ENCODE measurements around the gene SYP. TPM values are rescaled to one million over a fixed set of nuclear protein-coding genes. Genes with fewer than 3 reads are reported as not detected.
A peak's percentile ranks its signal among the peaks of the same experiment; 100 is the strongest.

The SYP gene
- total and polyA plus RNA-seq, 9 of the 15 experiments (the other 6 are each of a cell fraction or from before 2014, with no cell fraction given): 0.48 to 5.1 (median 2.6) TPM

DNA sequence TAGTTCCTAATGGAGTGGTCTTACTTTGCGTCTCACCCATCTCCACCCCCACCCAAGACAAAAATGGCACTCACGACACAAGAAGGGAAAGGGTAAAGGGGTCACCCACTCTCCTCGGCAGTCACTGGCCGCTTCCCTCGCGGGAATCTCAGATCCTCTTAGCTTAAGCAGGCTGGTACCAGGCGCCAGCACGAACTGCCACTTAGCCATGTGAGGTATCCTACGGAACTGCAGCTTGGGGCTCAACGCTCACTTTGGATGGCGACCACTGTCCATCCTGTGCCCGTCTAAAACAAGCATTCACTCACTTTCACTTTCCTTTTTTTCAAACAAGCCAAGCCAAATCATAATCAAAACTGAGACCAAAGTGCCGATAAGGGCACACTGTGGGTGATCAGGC lies 52.1 kb downstream of the SYP start:
- POLR2A ChIA-PET: interaction anchor here (0.8 kb wide), 1 partner anchor 12 kb away, joined by 3 read pairs; no protein-coding TSS in a partner anchor
- DNase-seq (ENCODE audit: extremely low read depth in 1 of 4, low spot score in 3 of 4) (peak in 2 of 4 experiments; percentile 16 to 41), FAIRE-seq (peak; percentile 70), ATAC-seq (peak; percentile 55)
- Histone ChIP-seq H3K9me3 (replicated peaks; ENCODE audit: control insufficient read depth, insufficient read depth, low read depth, low read length) (peaks cover 9% of the 10 kb centered on the region), H3K27ac (ENCODE audit: extremely low read depth, low read depth, low read length) (peak overlapping the region; percentile 98), H3K27me3 (ENCODE audit: control insufficient read depth in 2 of 2, insufficient read depth in 2 of 2, low read length in 2 of 2) (no peaks in the 10 kb centered on the region), H2AFZ (ENCODE audit: low read depth, low read length) (0 out of 2 replicates have a peak overlapping the region, but pooled peaks have one; percentile 14), H3K4me3 (peak overlapping the region; percentile 54), H3K4me2 (ENCODE audit: insufficient read depth, low read length) (peak overlapping the region; percentile 94), H3K36me3 (ENCODE audit: control insufficient read depth, insufficient read depth, low read length) (peaks cover 49% of the 10 kb centered on the region), H4K20me1 (replicated peaks; ENCODE audit: control insufficient read depth, insufficient read depth, low read length) (no peaks in the 10 kb centered on the region), H3K79me2 (ENCODE audit: control insufficient read depth, insufficient read depth, low read length) (peaks cover 78% of the 10 kb centered on the region), H3K9me1 (ENCODE audit: control insufficient read depth, insufficient read depth, low read length) (no peaks in the 10 kb centered on the region), H3K9ac (ENCODE audit: insufficient read depth in 1 of 2, low read depth in 2 of 2, low read length in 2 of 2) (peak overlapping the region; percentile 95 to 97), H3K4me1 (replicated peaks in 1 of 2; ENCODE audit: control insufficient read depth in 2 of 2, insufficient read depth in 2 of 2, low read length in 2 of 2) (peaks cover 5 to 9% of the 10 kb centered on the region in 2 experiments; a peak in 3 of 5 replicates)
- in situ Hi-C loops (cut with MboI) (no loop called here), intact Hi-C loops (cut with micrococcal nuclease) (loop anchor here (5.0 kb wide), 1 partner anchor 44 kb away; no protein-coding TSS in a partner anchor)
- CTCF ChIA-PET (ENCODE audit: low intra/inter-chr PET ratio): no interaction called here
- TF ChIP-seq EZH2 (IDR thresholded peaks at IDR 0.05; ENCODE audit: borderline replicate concordance, low read depth, low read length): no peak
- no peak for TF ChIP-seq THRAP3 (IDR thresholded peaks at IDR 0.05; ENCODE audit: borderline replicate concordance)
- peak; percentile 20; the same call in 1 of the 2 replicates for TF ChIP-seq RBFOX2 (IDR thresholded peaks at IDR 0.05; ENCODE audit: low read depth, low read length)
- TF ChIP-seq, protein P1, sequence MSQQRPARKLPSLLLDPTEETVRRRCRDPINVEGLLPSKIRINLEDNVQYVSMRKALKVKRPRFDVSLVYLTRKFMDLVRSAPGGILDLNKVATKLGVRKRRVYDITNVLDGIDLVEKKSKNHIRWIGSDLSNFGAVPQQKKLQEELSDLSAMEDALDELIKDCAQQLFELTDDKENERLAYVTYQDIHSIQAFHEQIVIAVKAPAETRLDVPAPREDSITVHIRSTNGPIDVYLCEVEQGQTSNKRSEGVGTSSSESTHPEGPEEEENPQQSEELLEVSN (IDR thresholded peaks at IDR 0.05; ENCODE audit: borderline replicate concordance in 1 of 2, extremely low read depth in 1 of 2, insufficient read depth in 1 of 2, insufficient read length in 1 of 2, low read depth in 1 of 2, low read length in 1 of 2, poor library complexity in 1 of 2, severe bottlenecking in 1 of 2): no peak
- 0 out of 2 replicates have a peak, but pooled peaks have one; percentile 43 for TF ChIP-seq RB1 (IDR thresholded peaks at IDR 0.05; ENCODE audit: low read depth)
- no TSS peak for BruUV-seq (replicated peaks)
- 0% methylated on average over 13 of the region's 13 CpGs for WGBS (ENCODE audit: insufficient coverage, low coverage, missing lambda C conversion rate)
